OCI-LY7 (cell line): ENCODE results near the gene FGF1.

Experiments
- EZH2phosphoT487 ChIP-seq: fragments of 200-600 bp; sonication (generic); IDR thresholded peaks from 2 replicates; pipeline ENCODE4 v1.6.1; 2018; ENCODE audit warnings: low read depth, borderline replicate concordance, mild to moderate bottlenecking, mixed run types, antibody characterized with exemption, low read length, moderate library complexity, mixed read lengths
- TF ChIP-seq, protein P1 (sequence below): fragments of 200-600 bp; sonication (generic); conservative IDR thresholded peaks from 2 replicates; pipeline ENCODE4 v1.5.1; 2014; ENCODE audit warnings: mild to moderate bottlenecking, antibody characterized with exemption, low read length, moderate library complexity, mixed read lengths

DNA sequence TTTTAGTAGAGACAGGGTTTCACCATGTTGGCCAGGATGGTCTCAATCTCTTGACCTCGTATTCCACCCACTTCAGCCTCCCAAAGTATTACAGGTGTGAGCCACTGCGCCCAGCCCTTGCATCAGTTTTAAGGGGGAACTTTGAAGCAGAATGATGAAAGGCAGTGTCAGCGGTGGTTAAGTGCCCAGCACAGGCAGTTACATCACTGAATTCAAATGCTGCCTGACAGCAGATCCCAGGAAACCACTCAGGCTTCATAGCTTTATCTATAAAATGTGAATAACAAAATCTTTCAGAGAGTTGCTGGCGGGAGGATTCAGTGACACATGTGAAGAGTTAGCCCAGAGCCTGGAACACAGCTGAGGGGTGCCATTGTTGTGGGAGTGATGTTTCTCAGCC, 26.5 kb downstream of the FGF1 start:
- TF ChIP-seq, protein P1, sequence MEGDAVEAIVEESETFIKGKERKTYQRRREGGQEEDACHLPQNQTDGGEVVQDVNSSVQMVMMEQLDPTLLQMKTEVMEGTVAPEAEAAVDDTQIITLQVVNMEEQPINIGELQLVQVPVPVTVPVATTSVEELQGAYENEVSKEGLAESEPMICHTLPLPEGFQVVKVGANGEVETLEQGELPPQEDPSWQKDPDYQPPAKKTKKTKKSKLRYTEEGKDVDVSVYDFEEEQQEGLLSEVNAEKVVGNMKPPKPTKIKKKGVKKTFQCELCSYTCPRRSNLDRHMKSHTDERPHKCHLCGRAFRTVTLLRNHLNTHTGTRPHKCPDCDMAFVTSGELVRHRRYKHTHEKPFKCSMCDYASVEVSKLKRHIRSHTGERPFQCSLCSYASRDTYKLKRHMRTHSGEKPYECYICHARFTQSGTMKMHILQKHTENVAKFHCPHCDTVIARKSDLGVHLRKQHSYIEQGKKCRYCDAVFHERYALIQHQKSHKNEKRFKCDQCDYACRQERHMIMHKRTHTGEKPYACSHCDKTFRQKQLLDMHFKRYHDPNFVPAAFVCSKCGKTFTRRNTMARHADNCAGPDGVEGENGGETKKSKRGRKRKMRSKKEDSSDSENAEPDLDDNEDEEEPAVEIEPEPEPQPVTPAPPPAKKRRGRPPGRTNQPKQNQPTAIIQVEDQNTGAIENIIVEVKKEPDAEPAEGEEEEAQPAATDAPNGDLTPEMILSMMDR = no peak
- no peak for TF ChIP-seq EZH2phosphoT487
